ENCODE data around the gene SDF2.
"Not testable (repeated sequence)": the region's sequence is repeated elsewhere in the genome, so short reads cannot be mapped to it uniquely, and the experiment has no call there.

The SDF2 gene

GRCh38 chr17:28623696-28624095 is 38.0 kb downstream of the SDF2 start:
- DNase-seq: no peak

DNA sequence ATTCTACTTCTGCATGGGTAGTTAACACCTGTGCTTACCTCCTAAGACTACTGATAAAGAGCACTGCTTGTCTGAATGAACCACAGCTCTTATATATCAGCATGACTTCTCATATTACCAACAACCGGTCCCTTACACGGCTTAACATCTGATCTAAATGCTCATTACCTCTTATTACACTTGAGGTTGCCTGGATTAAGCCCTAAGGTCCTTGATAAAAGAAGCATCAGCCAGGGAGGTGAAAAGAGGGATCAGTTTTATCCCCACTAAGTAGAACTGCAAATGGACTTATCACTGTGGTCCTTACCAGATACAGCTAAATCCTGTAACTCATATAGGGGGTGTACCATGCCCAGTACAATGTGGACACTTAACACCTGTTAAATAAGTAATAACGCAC is 39.5 kb downstream of the SDF2 start:
- DNase-seq: no peak

DNA sequence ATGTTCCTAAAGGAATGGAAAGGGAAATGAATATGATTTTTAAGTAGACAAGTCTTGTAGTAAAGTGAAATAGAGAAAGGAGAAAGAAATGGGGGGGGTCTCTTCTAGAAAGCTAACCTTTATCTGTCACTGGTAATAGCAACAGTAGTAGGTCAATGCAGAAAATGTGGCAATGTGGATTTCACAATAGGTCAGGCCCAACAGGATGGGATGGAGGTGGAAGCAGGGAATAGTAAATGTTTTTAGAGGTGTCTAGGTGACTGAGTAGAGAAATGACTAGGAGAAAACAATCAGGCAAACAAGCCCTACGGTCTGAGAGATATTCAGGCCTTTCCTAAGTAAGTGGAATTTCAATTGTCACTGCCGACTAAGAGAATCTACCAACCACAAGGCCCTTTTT is 41.7 kb downstream of the SDF2 start:
- no peak for DNase-seq

DNA sequence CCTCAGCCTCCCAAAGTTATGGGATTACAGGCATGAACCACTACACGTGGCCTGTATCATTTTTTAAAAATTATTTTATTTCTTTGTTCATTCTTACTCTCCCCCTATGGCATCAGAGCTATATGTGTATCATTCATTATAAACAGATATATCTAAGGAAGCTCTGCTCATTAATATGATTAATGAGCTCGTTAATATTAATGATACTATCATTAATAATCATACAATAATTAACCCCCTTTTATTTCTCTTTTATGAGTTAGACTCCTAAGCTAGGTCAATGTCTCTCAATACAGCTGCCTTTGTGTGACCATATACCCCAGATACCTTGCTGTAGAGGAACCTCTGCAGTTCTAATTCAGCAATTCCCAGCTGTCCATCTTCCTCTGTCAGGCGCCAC is 43.2 kb downstream of the SDF2 start:
- no peak for DNase-seq

DNA sequence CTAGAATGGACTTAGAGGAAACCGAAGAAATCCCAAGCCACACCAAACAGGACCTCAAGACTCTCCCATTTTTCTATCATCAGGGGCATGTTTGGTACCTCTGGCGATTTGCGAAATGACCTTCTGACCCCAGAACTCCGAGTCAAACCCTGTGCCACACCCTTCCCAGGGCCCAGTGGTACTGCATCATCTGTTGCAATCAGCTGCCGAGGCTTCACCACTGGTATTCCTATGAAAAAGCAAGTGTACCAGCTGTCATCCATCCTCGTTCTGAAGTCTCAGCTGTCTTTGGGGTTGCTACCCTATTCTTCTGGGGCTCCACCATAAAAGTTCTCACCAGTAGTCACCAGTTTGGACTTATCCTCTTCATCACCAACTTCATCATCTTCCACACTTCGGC is 45.4 kb downstream of the SDF2 start:
- DNase-seq: no peak

DNA sequence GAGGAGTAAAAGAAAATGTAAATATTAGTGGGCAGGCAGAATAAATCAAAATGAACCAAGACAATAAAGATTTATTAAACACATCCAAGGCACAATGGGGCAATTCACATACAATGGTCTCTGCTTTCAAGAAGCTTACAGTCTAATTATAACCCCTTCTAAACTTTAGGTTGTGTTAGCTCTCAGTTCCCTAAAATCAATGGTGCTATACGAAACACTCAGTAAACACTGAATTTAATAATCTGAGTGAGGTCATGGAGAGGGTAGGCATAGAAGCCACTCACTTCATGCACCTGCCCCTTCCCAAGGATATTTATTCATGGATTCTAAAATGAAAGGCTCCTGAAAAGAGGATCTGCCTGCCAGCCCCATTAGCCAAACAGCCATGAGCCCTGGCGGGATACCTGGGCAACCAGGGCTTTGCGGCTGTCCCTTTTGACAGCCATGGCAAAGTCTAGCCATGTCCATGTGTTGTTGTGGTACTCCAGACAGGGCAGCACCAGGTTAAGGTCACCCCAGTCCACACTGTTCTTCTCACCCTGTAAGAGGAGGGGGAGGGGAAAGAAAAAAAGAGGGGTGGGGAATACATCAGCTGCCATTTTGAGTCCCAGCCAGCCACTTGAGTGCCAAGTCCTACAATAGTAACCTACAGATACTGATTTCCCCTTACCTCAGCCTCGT is 46.3 kb downstream of the SDF2 start:
- no peak for DNase-seq

DNA sequence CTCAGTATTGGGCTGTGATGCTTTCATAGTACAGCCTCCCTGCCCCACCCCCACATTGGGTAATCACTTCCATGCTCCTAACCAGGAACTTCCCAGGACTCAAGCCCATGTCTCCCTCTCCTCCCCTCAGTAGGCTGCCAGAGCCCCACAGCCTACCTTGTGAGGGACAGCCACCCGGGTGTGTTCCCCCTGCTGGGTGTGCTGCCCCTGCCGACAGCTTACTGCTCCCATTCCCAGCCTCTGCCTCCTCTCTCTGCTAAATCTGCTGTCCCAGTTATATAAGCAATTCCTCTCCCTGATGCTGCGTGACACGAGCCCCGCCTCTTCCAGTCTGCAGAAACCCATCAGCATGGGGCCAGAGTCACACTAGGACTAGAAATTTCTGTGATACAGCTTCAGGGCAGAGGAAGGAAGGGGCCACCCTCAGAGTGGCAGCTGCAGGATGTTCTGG is 47.8 kb downstream of the SDF2 start, which contains the start of gene RSKR:
TSS of gene RSKR (minus strand) at position 255 of the 451 bp plus-strand sequence. CDS start at position 231, 24 bp downstream.
- no peak for DNase-seq

DNA sequence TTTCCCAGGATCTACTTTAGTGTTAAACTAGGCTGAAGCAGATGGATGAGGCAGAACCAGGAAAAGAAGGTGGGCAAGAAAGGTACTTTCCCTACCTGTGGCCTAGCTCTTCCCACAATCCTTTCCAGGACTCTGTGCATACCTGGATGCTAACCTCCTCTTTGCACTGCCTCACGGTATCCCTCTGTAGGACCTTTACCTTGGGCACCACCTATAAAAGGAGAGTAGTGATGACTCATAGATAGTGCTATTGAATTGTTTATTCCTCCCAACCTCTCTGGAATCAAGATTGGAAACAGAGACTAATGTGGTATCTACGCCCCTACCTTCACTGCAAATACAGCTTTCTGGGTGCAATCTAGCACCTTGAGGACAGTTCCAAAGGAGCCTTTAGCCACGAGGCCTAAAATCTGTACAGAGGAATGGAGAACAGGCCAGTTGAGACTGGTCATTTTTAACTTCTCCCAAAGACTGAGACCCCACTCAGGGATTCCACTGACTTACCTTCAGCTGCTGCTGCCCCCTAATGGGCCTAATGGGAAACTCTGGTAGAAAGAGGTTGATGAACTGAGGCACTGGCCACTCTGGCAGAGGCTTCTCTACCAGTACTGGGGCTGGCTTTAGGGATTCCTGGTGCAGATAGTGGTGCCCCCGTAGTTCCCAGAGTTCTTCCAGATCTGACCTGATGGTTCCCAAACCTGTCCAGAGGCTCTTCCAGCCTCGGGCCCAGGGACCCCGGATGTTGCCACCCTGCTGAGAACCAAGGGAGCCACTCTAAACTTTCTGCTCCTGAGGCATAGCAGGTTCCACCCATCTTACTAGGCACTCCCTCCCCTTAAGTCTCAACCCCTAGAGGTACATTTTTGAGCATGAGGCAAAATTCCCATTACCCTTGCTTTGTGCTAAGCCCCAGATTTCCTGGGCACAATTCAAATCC is 48.5 kb downstream of the SDF2 start:
- peak; percentile 40 for DNase-seq

GRCh38 chr17:28612531-28612930 is 49.2 kb downstream of the SDF2 start:
- no peak for DNase-seq

GRCh38 chr17:28610376-28610775 is 51.3 kb downstream of the SDF2 start:
- no peak for DNase-seq

- DNase-seq: not testable (repeated sequence)
These were observed 57.7 kb downstream of the SDF2 start for GRCh38 chr17:28604031-28604430.

DNA sequence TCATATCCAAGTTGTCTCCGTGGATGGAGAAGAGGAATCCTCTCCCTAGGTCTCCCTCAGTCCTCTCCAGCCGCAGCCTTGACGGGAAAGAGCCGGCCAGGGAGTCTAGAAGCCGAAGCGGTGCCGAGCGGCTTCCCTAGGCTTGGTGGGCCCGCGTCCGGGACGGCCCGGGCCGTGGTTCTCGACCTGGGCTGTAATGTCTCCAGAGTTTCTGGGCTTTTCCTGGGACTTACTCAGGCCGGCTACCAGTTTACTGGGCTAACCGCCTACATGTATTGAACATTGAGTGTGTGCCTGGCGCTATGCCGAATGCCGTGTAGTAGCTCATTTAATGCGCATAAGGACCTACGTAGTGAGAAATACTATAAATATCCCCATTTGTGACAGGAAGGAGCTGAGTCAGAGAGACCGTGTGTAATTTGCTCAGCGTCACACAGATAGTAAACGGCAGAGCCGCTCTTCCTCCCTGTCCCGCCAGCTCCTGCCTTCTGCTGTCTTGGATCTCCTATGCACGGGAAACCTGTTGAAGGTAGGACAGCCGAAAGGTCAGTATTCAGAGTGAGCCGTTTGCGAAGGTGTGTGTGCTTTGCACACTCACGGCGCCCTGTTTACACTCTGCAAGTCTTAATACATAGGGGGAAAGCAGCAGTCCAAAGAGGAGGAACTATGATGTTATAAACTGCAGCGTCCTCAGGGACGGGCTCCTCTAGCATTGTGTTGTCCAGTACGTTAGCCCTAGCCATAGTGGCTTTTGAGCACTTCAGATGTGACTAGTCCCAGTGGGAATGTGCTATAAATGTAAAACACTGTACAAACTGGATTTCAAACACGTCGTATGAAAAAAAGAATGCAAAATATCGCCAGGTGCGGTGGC is 62.2 kb downstream of the SDF2 start:
- DNase-seq: peak; percentile 82

- peak; percentile 95 for DNase-seq
These were observed 62.9 kb downstream of the SDF2 start, which contains the start of gene SPAG5 for GRCh38 chr17:28598799-28599310. SPAG5 (minus strand) TSS chr17:28599025; CDS start chr17:28598946, 79 bp downstream.

- no peak for DNase-seq
These were observed 63.3 kb downstream of the SDF2 start for GRCh38 chr17:28598389-28598788.
